SHP77 (cell line): ENCODE measurements around the gene EXOC2.
"Not testable (repeated sequence)": the region's sequence is repeated elsewhere in the genome, so short reads cannot be mapped to it uniquely, and the experiment has no call there.

Source experiments
- DNase-seq, 2 experiments: peaks; one replicate each; lab custom pipeline; 2025; lab: John Stamatoyannopoulos, UW

Gene EXOC2

GRCh38 chr6:635233-635632, 57.7 kb downstream of the EXOC2 start:
- no peak for DNase-seq

GRCh38 chr6:633611-634010, 59.3 kb downstream of the EXOC2 start:
- DNase-seq: no peak

GRCh38 chr6:628766-629165, 64.2 kb downstream of the EXOC2 start:
- DNase-seq: no peak

GRCh38 chr6:626236-626635, 66.7 kb downstream of the EXOC2 start:
- no peak for DNase-seq

- DNase-seq: peak; percentile 5 to 12
Observed at GRCh38 chr6:624979-625378, 68.0 kb downstream of the EXOC2 start.

GRCh38 chr6:622462-622861, 70.5 kb downstream of the EXOC2 start:
- DNase-seq: no peak

- no peak for DNase-seq
Observed at GRCh38 chr6:621931-622330, 71.0 kb downstream of the EXOC2 start.

- no peak for DNase-seq
Observed at GRCh38 chr6:620950-621349, 72.0 kb downstream of the EXOC2 start.

- DNase-seq: no peak
Observed at GRCh38 chr6:620166-620565, 72.8 kb downstream of the EXOC2 start.

GRCh38 chr6:617456-618100, 75.4 kb downstream of the EXOC2 start:
- DNase-seq: peak; percentile 29 to 44

GRCh38 chr6:613981-614380, 79.0 kb downstream of the EXOC2 start:
- DNase-seq: no peak

- no peak for DNase-seq
Observed at GRCh38 chr6:611928-612327, 81.0 kb downstream of the EXOC2 start.

- no peak for DNase-seq
Observed at GRCh38 chr6:610882-611281, 82.1 kb downstream of the EXOC2 start.

- DNase-seq: no peak
Observed at GRCh38 chr6:609905-610304, 83.0 kb downstream of the EXOC2 start.

GRCh38 chr6:606829-607379, 86.0 kb downstream of the EXOC2 start:
- no peak for DNase-seq

GRCh38 chr6:605895-606294, 87.0 kb downstream of the EXOC2 start:
- DNase-seq: not testable (repeated sequence)

- DNase-seq: no peak
Observed at GRCh38 chr6:604579-604978, 88.4 kb downstream of the EXOC2 start.

- DNase-seq: no peak
Observed at GRCh38 chr6:603265-603664, 89.7 kb downstream of the EXOC2 start.

- no peak for DNase-seq
Observed at GRCh38 chr6:599576-600448, 93.1 kb downstream of the EXOC2 start.

- DNase-seq: no peak
Observed at GRCh38 chr6:593907-594212, 99.1 kb downstream of the EXOC2 start.

GRCh38 chr6:593139-593906, 99.6 kb downstream of the EXOC2 start:
- DNase-seq: peak; percentile 21 to 28

GRCh38 chr6:589090-589489, 103.8 kb downstream of the EXOC2 start:
- DNase-seq: no peak

- no peak for DNase-seq
Observed at GRCh38 chr6:586553-586952, 106.4 kb downstream of the EXOC2 start.
